Neural progenitor cell (in vitro differentiated cells): ENCODE results near the gene FNDC11. TPM values are rescaled to one million over a fixed set of nuclear protein-coding genes. Genes with fewer than 3 reads are reported as not detected.
"Not testable (repeated sequence)": the region's sequence is repeated elsewhere in the genome, so short reads cannot be mapped to it uniquely, and the experiment has no call there.

Experiments
- DNase-seq: peaks from one replicate; pipeline ENCODE4 v3.0.0-alpha.2; 2016; ENCODE audit warnings: low spot score
- H2AFZ ChIP-seq: fragments of 200-600 bp; sonication (generic); replicated peaks from 2 replicates; pipeline ENCODE4 v1.6.1; 2016; ENCODE audit warnings: antibody characterized with exemption
- H3F3A ChIP-seq: fragments of 200-600 bp; sonication (generic); 2 replicates; pipeline ENCODE4 v1.6.1; 2016; ENCODE audit warnings: antibody characterized with exemption, low read depth
- H3K27ac ChIP-seq: fragments of 200-600 bp; sonication (generic); 2 replicates; pipeline ENCODE4 v1.5.1; 2016; ENCODE audit warnings: mild to moderate bottlenecking
- H3K27me3 ChIP-seq: fragments of 200-600 bp; sonication (generic); 2 replicates; pipeline ENCODE4 v1.6.1; 2016; ENCODE audit warnings: mild to moderate bottlenecking, moderate library complexity
- H3K36me3 ChIP-seq: fragments of 200-600 bp; sonication (generic); 2 replicates; pipeline ENCODE4 v1.5.1; 2016
- H3K4me1 ChIP-seq: fragments of 200-600 bp; sonication (generic); 2 replicates; pipeline ENCODE4 v1.6.1; 2016; ENCODE audit warnings: mixed run types
- H3K4me2 ChIP-seq: fragments of 200-600 bp; sonication (generic); 2 replicates; pipeline ENCODE4 v1.6.1; 2016
- H3K4me3 ChIP-seq: fragments of 200-600 bp; sonication (generic); 2 replicates; pipeline ENCODE4 v1.5.1; 2016
- H3K79me2 ChIP-seq: fragments of 200-600 bp; sonication (generic); 2 replicates; pipeline ENCODE4 v1.6.1; 2016; ENCODE audit warnings: low read depth
- H3K9ac ChIP-seq: fragments of 200-600 bp; sonication (generic); 2 replicates; pipeline ENCODE4 v1.6.1; 2016
- H3K9me3 ChIP-seq: fragments of 200-600 bp; sonication (generic); 2 replicates; pipeline ENCODE4 v1.5.1; 2016; ENCODE audit warnings: low read depth
- H4K20me1 ChIP-seq: fragments of 200-600 bp; sonication (generic); 2 replicates; pipeline ENCODE4 v1.6.1; 2016; ENCODE audit warnings: low read depth
- H3K27ac Mint-ChIP-seq: 3 replicates; pipeline ENCODE4 v1.8.0; 2021; ENCODE audit warnings: mixed read lengths
- H3K27me3 Mint-ChIP-seq: 2 replicates; pipeline ENCODE4 v1.8.0; 2022; ENCODE audit warnings: low read depth, mild to moderate bottlenecking, inconsistent platforms, moderate library complexity, mixed read lengths; ENCODE audit not compliant: insufficient read depth
- H3K36me3 Mint-ChIP-seq: 3 replicates; pipeline ENCODE4 v1.8.0; 2021; ENCODE audit warnings: mixed read lengths
- H3K4me1 Mint-ChIP-seq: 3 replicates; pipeline ENCODE4 v1.8.0; 2021; ENCODE audit warnings: mixed read lengths
- H3K4me3 Mint-ChIP-seq: 3 replicates; pipeline ENCODE4 v1.8.0; 2021; ENCODE audit warnings: mild to moderate bottlenecking, moderate library complexity, mixed read lengths
- H3K9me3 Mint-ChIP-seq: 3 replicates; pipeline ENCODE4 v1.8.0; 2020; ENCODE audit warnings: mixed read lengths
- CTCF ChIP-seq: fragments of 200-600 bp; sonication (generic); IDR thresholded peaks from 2 replicates; pipeline ENCODE4 v1.5.1; 2017; ENCODE audit warnings: antibody characterized with exemption, mild to moderate bottlenecking
- EZH2 ChIP-seq: fragments of 200-600 bp; sonication (generic); IDR thresholded peaks from 2 replicates; pipeline ENCODE4 v1.6.1; 2017; ENCODE audit warnings: antibody characterized with exemption, mild to moderate bottlenecking, moderate library complexity
- EZH2phosphoT487 ChIP-seq: fragments of 200-600 bp; sonication (generic); IDR thresholded peaks from 2 replicates; pipeline ENCODE4 v1.6.1; 2017; ENCODE audit warnings: antibody characterized with exemption
- total RNA-seq: library from RNA; depleted of rRNA; stranded (reverse); fragments of >200 nt; gene quantifications from 2 replicates; pipeline ENCODE4 v1.2.3, GENCODE V29; 2015; ENCODE audit warnings: low replicate concordance

The FNDC11 gene
- total RNA-seq, 1 donor from 2014 or later: 0.39 TPM

DNA sequence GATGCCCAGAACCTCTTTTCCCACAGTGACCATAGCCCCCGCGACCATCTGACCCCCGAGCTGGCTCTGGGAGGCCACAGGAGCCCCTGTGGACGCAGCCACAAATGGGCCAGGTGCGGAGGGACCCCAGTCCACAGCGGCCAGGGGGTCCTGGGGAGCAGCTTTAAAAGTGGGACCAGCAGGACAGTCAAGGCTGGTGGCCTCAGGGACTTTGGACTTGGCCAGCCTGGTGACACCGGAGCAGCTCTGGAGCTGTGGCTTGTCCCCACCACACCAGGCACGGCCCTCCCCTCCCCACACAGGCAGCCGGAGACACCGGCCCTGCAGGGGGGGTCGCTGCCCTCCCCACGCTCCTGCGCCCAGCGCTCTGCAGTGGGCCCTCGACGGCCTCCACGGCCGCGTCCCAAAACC lies 3.5 kb downstream of the FNDC11 start:
- H3K27ac Mint-ChIP-seq: peak overlapping the region; percentile 93
- Histone ChIP-seq H3K9ac (no peak overlapping the region), H3K36me3 (no peaks in the 10 kb centered on the region), H4K20me1 (no peaks in the 10 kb centered on the region), H3F3A (peaks cover 11% of the 10 kb centered on the region), H3K79me2 (no peaks in the 10 kb centered on the region), H3K4me1 (peaks cover 12% of the 10 kb centered on the region), H3K27me3 (peaks cover 9% of the 10 kb centered on the region), H2AFZ (no peak overlapping the region), H3K9me3 (no peaks in the 10 kb centered on the region), H3K4me3 (no peak overlapping the region), H3K27ac (no peak overlapping the region), H3K4me2 (peak overlapping the region; percentile 52)
- peaks cover 2% of the 10 kb centered on the region for H3K9me3 Mint-ChIP-seq
- no peak for TF ChIP-seq EZH2phosphoT487
- TF ChIP-seq EZH2: no peak
- TF ChIP-seq CTCF: no peak
- H3K4me3 Mint-ChIP-seq: peak overlapping the region; percentile 71
- DNase-seq: no peak
- peaks cover 4% of the 10 kb centered on the region for H3K27me3 Mint-ChIP-seq
- H3K36me3 Mint-ChIP-seq: peaks cover 2% of the 10 kb centered on the region
- H3K4me1 Mint-ChIP-seq: peaks cover 10% of the 10 kb centered on the region

DNA sequence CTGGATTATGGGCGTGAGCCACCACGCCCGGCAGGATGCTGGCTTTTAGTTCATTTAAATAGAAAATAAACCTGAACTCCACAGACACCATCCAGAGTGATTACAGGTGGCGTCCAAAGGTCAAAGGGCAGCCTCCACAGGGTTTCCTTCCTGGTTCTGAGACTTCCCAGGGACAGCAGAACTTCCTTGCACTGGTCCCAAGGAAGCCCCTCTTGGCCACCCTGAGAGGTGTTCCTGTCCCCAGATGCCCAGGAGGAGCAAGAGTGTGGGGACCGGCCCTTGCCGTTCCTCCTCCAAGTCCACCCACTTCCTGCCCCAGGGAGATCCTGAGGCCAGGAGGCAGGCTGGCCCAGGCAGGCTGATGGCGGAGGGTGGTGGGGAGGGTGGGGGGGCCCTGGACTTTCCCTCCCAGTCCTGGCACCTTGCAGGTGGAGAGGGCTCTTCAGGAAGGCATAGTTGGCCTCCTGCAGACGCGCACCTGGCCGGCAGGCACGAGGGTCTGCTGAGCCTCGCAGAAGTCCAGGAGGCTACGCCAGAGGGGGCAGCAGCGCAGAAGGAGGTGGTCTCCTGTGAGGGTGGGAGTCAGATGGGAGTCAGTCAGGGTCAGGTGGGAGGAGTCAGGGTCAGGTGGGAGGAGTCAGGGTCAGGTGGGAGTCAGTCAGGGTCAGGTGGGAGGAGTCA lies 5.0 kb downstream of the FNDC11 start:
- Histone ChIP-seq H3K9ac (no peak overlapping the region), H2AFZ (no peak overlapping the region), H3K27me3 (peaks cover 9% of the 10 kb centered on the region), H3K9me3 (no peaks in the 10 kb centered on the region), H3F3A (no peaks in the 10 kb centered on the region), H4K20me1 (no peaks in the 10 kb centered on the region), H3K4me2 (no peak overlapping the region), H3K4me1 (peaks cover 12% of the 10 kb centered on the region), H3K27ac (no peak overlapping the region), H3K4me3 (no peak overlapping the region), H3K36me3 (no peaks in the 10 kb centered on the region), H3K79me2 (no peaks in the 10 kb centered on the region)
- no peak for DNase-seq
- peaks cover 4% of the 10 kb centered on the region for H3K27me3 Mint-ChIP-seq
- peaks cover 2% of the 10 kb centered on the region for H3K9me3 Mint-ChIP-seq
- no peak overlapping the region for H3K27ac Mint-ChIP-seq
- TF ChIP-seq EZH2phosphoT487: no peak
- TF ChIP-seq CTCF: no peak
- TF ChIP-seq EZH2: no peak
- peaks cover 2% of the 10 kb centered on the region for H3K36me3 Mint-ChIP-seq
- no peak overlapping the region for H3K4me3 Mint-ChIP-seq
- H3K4me1 Mint-ChIP-seq: peaks cover 10% of the 10 kb centered on the region

DNA sequence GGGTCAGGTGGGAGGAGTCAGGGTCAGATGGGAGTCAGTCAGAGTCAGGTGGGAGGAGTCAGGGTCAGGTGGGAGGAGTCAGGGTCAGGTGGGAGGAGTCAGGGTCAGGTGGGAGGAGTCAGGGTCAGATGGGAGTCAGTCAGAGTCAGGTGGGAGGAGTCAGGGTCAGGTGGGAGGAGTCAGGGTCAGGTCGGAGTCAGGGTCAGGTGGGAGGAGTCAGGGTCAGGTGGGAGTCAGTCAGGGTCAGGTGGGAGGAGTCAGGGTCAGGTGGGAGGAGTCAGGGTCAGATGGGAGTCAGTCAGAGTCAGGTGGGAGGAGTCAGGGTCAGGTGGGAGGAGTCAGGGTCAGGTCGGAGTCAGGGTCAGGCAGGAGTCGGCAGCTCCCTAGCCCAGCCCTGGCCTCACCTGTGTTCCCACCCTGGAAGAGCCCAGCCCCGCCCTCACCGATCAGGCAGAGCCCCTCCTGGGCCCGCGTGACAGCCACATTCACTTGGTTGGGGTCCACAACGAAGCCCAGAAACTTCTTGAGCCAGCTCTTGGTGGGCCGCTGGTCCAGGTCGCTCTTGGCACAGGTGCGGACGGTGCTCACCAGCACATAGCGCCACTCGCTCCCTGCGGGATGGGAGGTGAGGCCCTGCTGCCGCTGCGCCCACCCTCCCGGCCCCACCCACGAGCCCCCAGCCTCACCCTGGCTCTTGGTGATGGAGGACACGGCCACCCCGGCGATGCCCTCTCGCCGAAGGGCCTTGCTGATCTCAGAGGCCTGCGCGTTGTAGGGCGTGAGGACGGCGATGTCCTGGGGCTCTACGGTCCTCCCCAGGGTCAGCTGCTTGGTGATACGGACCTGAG lies 5.8 kb downstream of the FNDC11 start:
- not testable (repeated sequence) for H3K27ac ChIP-seq, H3K27me3 ChIP-seq, H3K36me3 Mint-ChIP-seq, H3K27ac Mint-ChIP-seq, H3K4me3 ChIP-seq, H3K79me2 ChIP-seq, DNase-seq, H3K36me3 ChIP-seq, H2AFZ ChIP-seq, H3K4me2 ChIP-seq, H3K4me1 Mint-ChIP-seq, H3K4me3 Mint-ChIP-seq, H3K9ac ChIP-seq, H3K9me3 Mint-ChIP-seq, H3K9me3 ChIP-seq, H3F3A ChIP-seq, H4K20me1 ChIP-seq, H3K27me3 Mint-ChIP-seq
- peaks cover 12% of the 10 kb centered on the region for H3K4me1 ChIP-seq

DNA sequence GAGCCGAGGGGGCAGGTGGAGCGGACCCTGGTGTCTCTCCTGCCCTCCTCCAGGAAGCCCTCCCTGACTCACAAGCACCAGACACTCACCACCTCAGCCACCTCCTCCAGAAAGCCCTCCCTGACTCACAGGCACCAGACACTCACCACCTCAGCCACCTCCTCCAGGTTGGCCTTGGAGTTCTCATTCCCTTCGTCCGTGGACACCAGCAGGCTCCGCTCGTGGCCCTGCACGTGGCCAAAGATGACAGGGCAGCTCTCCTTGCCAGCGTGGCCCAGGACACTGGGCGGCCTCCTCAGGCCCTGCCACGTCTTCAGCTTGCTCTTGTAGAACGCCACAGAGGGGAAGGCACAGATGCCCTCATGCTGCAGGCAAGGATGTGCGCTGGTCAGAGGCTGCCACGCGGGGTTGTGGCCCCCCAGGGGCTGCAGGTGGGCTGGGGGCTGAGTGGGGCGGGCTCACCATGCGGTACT lies 6.4 kb downstream of the FNDC11 start:
- Mint-ChIP-seq H3K36me3 (peaks cover 2% of the 10 kb centered on the region), H3K27ac (peak overlapping the region; percentile 72)

More for the DNA sequence above, 6.4 kb downstream of the FNDC11 start:
- DNase-seq: no peak
- Histone ChIP-seq H3K36me3 (no peaks in the 10 kb centered on the region), H3K27ac (no peak overlapping the region), H3K4me2 (no peak overlapping the region), H3F3A (no peaks in the 10 kb centered on the region), H3K79me2 (no peaks in the 10 kb centered on the region), H3K9ac (no peak overlapping the region), H4K20me1 (no peaks in the 10 kb centered on the region), H3K27me3 (no peaks in the 10 kb centered on the region), H2AFZ (no peak overlapping the region), H3K4me3 (no peak overlapping the region), H3K4me1 (peaks cover 12% of the 10 kb centered on the region), H3K9me3 (no peaks in the 10 kb centered on the region)
- peaks cover 4% of the 10 kb centered on the region for H3K27me3 Mint-ChIP-seq
- TF ChIP-seq CTCF: no peak
- no peak for TF ChIP-seq EZH2phosphoT487
- no peak for TF ChIP-seq EZH2
- H3K4me1 Mint-ChIP-seq: peaks cover 10% of the 10 kb centered on the region
- H3K4me3 Mint-ChIP-seq: no peak overlapping the region
- H3K9me3 Mint-ChIP-seq: peaks cover 2% of the 10 kb centered on the region
